Fibroblast of skin of right quadriceps (primary cell): ENCODE measurements around the gene PIR.

Experiments
- DNase-seq: peaks from one replicate; pipeline ENCODE4 v3.0.0-alpha.2; 2013

The PIR gene

GRCh38 chrX:15416133-15416993 lies 76.8 kb downstream of the PIR start:
- DNase-seq = no peak

DNA sequence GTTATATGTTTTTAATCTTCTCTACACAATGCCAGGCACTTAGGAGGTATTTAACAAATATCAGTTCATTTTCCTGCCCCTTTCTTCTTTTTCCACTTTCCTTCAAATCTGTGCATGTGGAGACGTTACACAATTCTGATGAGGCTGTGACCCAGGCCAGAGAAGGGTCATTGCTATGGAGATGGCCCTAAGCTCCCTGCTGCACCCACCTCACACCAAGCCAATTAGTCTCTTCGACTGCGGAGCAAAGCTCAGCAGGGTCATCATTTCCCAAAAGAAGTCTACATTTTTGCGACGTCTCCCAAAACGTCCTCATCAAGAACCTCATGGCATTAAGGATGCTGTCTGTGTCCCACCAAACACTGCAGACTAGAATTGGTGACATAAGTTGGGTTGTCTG lies 80.0 kb downstream of the PIR start:
- DNase-seq = no peak

DNA sequence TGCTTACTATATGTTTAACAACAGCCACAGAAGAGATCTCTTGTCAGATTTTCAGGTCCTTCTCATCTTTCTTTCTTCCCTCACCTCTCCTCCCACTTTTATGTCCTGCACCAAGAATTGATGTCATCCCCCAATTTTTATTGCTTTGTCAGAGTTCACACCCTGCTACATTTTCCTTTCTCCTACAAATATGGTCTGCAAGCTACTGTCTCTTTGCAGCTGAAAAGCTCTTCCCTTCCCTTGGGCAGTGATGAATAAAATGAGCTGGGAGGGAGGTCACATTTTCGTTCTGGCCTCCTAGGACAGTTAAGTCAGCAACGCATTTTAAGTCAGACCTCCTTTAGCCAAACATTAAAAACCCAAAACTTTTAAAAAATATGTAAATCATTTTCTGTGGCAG lies 82.2 kb downstream of the PIR start:
- no peak for DNase-seq

DNA sequence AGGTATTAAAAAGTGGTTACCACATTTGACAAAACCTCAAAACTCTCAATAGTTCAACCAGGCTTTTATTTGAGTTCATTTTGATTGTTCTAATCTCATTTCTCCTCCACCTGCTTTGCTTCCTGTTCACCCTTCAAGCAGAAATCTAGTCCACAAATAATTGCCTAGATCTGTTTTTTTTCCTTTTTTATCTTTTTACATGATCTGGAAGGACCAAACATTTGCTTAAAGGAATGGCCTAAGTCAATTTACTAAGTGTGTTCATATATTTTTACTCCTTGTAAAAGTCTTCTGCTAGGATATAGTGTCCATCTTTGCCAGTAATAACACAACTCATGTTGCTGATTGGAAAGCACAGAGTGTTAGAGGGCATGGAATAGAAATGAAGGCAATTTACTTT lies 82.7 kb downstream of the PIR start:
- no peak for DNase-seq

DNA sequence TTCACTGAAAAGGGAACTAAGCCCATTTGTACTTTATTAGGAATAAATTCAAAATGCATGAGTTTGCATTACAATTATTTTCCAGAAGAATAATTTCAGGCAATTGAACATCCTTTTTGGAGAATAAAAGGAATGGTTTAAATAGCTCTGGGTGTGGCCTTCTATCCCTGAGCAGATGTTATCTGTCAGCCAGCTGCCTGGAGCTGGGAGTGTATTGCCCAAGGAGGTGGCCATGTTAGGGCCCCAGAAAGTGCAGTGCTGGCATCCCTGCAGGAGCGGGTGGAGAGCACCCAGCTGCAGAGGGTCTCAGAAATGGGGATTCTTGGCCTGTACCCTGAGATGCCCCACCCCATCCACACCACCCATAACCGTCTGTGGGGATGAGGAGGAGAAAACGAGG lies 87.3 kb downstream of the PIR start:
- no peak for DNase-seq

GRCh38 chrX:15404401-15405096 lies 88.6 kb downstream of the PIR start:
- no peak for DNase-seq

GRCh38 chrX:15401378-15401777 lies 91.8 kb downstream of the PIR start:
- no peak for DNase-seq

- DNase-seq = no peak
Measured at GRCh38 chrX:15399962-15400391, 93.2 kb downstream of the PIR start.

DNA sequence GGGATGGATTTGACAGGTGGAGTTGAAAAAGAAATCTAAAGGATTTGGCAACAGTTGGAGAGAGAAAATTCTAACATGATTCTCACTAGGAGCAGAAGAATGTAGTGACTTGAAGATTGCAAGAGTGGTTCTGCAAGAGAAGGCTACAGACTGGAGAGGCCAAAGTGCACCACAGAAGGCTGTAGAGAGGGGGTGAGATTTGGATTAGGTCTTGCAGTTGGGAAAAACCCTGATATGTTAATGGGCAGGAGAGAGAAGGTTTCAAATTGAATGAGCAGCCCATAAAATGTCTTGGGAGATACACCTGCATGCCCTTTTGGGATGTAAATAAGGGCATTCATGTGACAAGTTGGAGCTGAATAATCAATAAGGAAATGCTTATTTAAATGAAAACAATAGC lies 94.3 kb downstream of the PIR start:
- no peak for DNase-seq

DNA sequence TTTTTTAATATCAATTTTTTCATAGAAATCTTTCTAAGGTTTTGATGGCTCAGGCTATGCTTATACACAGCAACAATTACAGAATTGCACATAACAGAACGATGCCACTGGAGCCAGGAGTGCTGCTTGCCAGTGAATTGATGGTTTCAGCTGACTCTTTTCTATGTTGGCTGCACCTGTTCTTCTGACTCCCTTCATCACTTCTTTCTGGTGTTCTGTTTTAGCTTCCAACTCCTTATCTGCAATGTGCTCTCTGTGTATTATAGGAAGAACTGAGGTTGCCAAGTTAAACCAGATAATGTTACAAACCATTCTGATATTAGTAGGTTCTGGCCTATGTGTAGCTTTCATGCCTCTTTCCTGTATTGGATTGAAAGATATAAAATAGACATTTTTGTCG lies 97.3 kb downstream of the PIR start:
- no peak for DNase-seq

DNA sequence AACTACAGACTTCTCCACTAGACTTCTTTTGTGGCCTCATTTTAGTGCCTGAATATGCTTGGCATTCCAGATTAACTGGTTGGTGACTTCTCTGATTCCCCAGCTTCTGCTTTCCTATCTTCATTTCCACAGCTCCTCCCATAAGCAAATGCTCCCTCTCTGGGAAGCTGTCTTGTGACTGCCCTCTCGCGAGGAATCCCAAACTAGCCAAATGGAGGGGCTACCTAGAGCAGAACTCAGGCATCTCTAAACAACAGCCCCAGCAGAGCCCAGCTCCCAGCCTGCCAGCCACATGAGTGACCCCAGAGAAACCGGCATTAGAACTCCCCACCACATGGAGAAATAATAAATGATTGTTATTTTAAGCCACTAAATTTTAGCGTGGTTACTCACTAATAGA lies 101.3 kb downstream of the PIR start:
- no peak for DNase-seq

DNA sequence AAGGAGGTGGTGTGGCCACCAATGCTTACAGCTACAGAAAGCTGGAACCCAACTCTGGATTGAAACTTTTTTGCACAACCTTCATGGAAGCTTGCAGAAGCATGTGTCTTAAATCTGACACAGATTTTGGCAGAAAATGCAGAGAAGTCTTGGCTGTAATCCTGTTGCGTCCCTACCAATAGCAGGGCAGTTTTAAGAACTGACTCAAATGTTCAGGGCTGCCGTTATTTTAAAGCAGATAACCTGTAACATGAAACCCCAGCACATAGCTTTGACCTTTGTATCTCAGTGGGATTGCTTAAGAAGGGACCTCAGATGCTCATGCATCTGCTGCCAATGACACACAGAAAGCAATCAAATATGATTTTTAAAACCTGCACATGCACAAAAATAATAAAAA lies 108.8 kb downstream of the PIR start, which contains the start of gene VEGFD:
TSS of gene VEGFD (minus strand) at position 110 of the 400 bp plus-strand sequence. CDS start 467 bp downstream, outside the sequence.
- DNase-seq = peak; percentile 36

DNA sequence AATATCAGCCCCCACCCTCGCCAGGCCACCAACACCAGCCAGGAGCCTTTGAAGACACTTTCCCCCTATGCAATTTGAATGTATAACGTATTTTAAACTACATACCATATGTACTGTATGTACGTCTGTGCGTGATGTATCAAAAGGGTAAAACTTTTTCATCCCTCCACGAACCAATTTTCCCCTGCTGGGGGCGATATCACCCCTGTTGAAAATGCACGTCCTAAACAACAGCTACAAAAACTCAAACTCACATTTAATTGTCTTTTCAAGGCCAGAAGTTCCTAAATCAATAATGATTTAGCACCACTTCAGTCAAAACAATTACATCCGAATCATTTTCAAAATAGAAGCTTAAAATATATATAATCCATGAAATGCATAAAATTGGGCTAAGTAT lies 110.3 kb downstream of the PIR start:
- no peak for DNase-seq

DNA sequence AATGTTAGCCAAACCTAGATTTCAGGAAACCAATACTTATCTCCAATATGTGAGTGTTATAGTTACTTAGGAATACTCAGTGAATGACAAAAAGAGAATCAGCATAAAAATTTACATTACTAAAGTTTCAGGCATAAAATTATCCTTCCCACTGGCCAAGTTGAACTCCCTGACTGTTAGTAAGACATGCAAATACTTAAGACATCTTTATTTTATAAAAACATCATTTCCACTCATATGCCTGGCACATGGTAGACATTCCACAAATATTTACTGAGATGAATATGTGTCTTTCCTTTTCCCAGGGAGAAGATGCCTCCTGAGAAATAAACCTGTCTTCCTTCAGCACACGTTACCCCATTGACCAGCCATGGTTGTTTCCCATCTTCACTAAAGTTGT lies 116.2 kb downstream of the PIR start:
- peak; percentile 22 for DNase-seq

- DNase-seq = peak; percentile 10
Measured at GRCh38 chrX:15373976-15374375, 119.2 kb downstream of the PIR start.

GRCh38 chrX:15366506-15367352 lies 126.4 kb downstream of the PIR start:
- DNase-seq = no peak

GRCh38 chrX:15359701-15360100 lies 133.4 kb downstream of the PIR start:
- DNase-seq = no peak

DNA sequence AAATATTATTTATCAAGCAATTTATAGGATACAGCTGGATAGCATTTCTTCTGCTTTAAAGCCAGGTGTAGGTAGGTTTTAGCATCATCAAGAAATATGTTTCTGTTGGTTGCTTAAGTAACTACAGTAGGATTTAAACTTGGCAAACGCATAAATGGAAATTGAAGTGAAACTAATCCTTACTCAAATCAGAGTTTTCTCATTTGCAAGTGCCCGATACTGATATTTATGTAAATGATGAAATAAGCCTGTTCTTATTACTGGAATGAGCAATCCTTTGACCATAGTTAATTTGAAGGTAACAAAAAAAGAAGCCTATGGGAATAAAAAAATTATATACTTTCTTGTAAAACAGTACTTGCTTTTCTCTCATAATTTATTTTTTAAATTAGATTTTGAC lies 134.6 kb downstream of the PIR start:
- DNase-seq = no peak

DNA sequence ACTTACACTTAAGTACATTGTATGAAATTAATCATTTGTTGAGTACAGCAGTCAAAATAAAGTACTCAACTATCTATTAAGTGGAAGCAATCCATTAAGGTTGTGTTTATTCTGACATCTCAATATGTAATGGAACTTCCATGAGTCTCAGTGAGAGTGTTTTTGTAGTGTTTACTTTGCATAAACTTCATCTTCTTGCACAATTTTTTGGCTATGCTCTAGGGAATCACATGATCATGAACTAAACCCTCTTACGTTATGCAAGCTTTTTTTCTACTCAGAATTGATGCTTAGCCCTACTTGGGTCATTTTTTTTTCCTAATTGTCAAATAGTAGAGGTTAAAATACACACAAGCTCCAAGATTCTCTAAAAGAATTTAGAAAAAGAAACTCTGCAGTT lies 136.7 kb downstream of the PIR start:
- no peak for DNase-seq

DNA sequence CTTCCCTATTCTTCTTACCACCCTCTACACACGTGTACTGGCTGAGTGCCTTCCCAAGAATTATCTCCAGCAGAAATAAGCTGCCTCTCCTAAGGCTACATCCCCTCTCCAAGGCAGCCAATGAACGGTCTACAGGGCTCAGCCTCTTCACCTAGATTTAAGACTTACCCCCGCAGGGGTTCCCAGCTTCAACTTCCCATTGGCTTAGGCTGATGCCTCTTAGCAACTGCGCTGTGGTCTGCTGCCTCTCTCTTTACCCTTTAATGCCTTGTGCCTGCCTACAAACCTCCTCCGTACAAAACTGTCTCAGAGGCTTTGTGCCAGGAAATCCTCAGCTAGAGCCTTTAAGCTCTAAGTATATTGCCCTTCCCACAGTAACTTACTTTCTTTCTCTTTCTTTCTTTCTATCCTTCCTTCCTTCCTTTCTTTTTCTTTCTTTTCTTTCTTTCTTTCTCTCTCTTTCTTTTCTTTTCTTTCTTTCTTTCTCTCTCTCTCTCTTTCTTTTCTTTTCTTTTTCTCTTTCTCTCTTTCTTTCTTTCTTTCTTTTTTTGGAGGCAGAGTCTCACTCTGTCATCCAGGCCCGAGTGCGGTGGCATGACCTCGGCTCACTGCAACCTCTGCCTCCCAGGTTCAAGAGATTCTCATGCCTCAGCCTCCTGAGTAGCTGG lies 142.7 kb downstream of the PIR start:
- DNase-seq = no peak

DNA sequence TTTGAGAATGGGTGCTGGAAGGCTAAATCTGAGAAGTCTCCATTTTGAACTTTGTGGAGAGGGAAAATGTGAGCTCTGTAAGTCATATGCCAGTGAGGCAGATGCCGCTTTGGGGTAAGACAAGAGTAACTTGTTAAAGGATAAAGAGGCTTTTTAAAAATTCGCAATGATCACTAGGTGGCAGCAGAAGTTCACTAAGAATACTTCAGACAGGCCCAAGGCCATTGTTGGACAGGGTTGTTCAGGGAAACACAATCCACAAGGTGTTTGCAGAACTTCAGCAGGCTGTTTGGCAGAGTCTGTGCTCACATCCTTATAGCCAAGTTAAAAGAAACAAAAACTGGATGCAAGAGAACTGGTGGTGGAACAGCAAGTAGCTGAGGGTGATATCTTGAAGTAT lies 144.1 kb downstream of the PIR start:
- DNase-seq = peak; percentile 49

GRCh38 chrX:15345976-15346375 lies 147.2 kb downstream of the PIR start:
- no peak for DNase-seq

GRCh38 chrX:15344106-15344505 lies 149.0 kb downstream of the PIR start:
- DNase-seq = no peak
